ENCODE measurements around the gene RPGR.
A peak's percentile ranks its signal among the peaks of the same experiment; 100 is the strongest.

RPGR gene

DNA sequence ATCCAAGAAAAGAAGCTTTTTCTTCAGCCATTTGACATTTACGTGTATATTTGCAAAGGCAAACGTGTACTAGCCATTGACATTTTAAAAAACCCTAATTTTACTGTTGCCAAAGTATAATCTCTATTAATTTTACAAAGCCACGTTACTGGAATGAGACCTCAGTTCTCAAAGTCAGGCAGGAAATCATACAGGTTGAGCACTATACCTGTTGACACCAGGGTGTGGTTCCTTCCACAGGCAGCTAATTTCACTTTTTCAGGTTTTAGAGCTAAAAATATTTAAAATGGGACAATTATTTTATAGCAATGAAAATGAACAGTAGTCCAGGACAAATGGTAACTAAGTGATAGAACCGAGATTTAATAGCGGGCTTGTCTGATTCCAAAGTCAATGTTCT lies 6.5 kb downstream of the RPGR start:
- DNase-seq, result no peak

GRCh38 chrX:38318606-38319005 lies 8.7 kb downstream of the RPGR start:
- DNase-seq, result no peak

GRCh38 chrX:38318196-38318595 lies 9.1 kb downstream of the RPGR start:
- DNase-seq, result no peak

DNA sequence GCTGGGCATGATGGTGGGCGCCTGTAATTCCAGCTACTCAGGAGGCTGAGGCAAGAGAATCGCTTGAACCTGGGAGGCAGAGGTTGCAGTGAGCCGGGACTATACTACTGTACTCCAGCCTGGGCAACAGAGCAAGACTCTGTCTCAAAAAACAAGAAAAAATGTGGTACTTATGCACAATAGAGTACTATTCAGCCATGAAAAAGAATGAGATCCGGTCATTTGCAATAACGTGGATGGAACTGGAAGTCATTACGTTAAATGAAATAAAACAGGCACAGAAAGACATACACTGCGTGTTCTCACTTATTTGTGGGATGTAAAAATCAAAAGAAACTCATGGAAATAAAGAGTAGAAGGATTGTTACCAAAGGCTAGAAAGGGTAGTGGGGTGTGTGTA lies 12.1 kb downstream of the RPGR start:
- no peak for DNase-seq

GRCh38 chrX:38313190-38313589 lies 14.1 kb downstream of the RPGR start:
- no peak for DNase-seq

DNA sequence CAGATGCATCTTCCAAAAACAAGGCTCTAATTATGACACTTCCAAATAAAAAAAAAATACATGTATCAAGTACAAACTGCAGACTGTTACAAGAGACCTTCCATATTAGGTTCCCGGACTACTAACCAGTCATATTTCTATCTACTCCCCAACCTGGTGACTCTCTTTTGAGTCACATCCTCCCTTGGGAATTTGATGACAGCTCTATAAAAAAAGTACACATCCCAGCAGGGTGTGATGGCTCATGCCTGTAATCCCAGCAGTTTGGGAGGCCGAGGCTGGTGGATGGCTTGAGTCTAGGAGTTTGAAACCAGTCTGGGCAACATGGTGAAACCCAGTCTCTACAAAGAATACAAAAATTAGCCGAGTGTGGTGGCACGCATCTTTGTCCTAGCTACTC lies 14.9 kb downstream of the RPGR start:
- no peak for DNase-seq

- DNase-seq, result no peak
These were observed 15.6 kb downstream of the RPGR start for GRCh38 chrX:38311743-38312142.

DNA sequence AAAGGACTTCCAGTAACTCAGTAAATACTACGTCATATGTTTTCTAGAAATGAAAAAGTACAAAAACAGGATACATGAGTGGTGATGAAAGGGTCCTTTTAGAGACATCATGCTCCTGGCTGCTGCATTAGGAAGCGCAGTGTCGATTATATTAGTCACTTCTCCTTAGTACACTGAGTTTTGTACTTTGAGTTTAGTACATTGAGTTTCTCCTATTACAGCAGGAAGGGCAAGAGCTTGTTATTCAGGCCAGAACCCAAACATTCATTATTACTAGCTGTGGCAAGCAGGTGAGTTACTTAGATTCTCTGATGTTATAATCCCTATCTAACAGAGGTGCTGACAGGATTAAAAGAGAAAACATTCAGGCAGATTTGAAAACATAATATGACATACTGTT lies 21.3 kb downstream of the RPGR start:
- no peak for DNase-seq

- DNase-seq, result no peak
These were observed 23.3 kb downstream of the RPGR start for GRCh38 chrX:38304010-38304409.

GRCh38 chrX:38293741-38294140 lies 33.6 kb downstream of the RPGR start:
- DNase-seq, result no peak

GRCh38 chrX:38287674-38288073 lies 39.6 kb downstream of the RPGR start:
- DNase-seq, result no peak

- no peak for DNase-seq
These were observed 41.7 kb downstream of the RPGR start for GRCh38 chrX:38285649-38286048.

- DNase-seq, result peak in 2 of 58 donors; percentile 0 to 3
These were observed 45.3 kb downstream of the RPGR start for GRCh38 chrX:38282049-38282448.

DNA sequence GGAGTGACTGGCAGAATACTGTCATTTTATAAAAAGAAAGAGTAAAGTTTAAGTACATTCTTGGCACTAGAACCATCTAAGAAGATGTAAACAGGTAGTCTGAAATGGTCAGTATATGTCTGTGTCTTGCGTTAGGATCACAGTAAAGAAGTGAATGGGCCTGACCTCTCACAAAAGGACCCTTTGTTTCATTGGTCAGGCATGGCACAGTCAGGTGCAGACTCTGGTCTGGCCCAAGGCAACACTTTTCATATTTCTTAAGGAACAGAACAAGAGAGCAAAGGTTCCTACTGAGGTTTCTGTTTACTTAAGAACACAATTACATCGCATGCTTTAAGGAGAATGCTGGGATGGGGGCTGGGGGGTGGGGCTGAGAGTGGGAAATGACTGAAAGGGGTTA lies 48.1 kb downstream of the RPGR start:
- DNase-seq, result no peak

- DNase-seq, result no peak
These were observed 48.6 kb downstream of the RPGR start for GRCh38 chrX:38278682-38279081.

GRCh38 chrX:38277802-38278201 lies 49.5 kb downstream of the RPGR start:
- DNase-seq, result no peak

DNA sequence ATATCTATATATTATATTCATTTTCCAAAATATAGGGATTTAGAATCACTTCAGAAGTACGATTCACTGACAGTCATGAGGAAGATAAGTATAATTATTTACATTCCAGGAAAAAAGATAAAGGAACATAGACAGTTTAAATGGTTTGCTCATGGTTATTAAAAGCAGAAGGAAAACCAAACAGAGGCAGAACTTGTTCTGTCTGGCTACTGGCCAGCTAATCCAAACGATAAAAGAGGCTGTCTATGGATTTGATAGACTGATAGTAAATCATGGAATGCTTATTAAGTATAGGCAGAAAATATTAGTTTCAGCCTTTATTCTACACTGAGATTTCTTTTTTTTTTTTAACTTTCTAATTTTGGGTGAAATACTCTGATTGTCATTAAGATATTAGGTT lies 50.2 kb downstream of the RPGR start:
- no peak for DNase-seq

DNA sequence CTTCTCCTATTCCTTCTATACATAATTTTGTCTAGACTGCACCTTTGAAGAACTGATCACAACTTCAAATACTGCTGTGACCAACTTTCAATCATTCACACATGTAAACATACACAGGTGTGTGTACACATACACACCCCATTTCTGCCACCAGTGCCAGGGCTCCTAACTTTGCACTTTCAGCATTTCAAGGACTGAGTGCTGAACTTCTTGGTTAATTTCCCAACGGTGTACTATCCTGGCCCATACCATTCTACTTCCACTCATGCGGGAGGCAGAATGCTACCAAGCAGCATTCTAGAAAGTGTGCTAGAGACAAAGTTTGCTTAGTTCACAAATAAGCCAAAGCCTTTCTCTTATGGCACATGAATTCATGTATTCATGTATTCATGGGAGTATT lies 51.2 kb downstream of the RPGR start:
- DNase-seq, result no peak

DNA sequence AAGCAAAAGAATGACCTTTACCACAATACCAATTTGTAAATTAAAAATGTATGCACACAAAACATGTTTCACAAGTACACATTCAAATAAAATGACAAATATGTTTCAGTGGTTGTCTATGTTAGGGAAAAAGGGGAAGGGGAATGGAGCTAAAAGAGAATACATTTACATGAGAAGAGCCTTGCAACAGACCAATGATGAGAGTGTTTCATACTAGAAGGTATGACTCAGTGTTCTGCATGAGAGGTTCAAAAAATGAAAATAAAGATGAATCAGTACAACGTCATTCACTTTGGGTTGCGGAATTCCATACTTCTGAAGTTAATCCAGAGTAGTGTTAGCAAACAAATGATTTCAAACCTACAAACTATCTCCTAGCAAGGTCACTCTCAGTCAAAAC lies 51.7 kb downstream of the RPGR start:
- no peak for DNase-seq

DNA sequence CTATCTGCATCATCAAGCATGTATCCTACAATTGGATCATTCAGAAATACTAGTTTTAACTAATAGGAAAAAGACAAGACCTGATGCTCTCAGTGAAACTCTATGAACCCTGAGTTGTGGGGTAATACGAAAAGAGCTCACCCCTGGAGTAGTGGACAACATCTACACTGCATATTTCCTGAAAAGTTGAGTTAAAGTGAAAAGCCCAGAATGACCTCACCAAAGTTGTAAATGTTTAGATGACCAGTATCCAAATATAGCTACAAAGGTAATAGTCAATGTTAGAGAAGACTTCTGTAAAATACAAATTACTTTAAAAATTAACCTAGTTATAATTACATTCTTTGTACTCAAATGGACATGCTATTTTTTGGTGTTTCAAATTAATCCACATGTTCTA lies 53.9 kb downstream of the RPGR start:
- no peak for DNase-seq

- no peak for DNase-seq
These were observed 56.1 kb downstream of the RPGR start for GRCh38 chrX:38271154-38271716.

DNA sequence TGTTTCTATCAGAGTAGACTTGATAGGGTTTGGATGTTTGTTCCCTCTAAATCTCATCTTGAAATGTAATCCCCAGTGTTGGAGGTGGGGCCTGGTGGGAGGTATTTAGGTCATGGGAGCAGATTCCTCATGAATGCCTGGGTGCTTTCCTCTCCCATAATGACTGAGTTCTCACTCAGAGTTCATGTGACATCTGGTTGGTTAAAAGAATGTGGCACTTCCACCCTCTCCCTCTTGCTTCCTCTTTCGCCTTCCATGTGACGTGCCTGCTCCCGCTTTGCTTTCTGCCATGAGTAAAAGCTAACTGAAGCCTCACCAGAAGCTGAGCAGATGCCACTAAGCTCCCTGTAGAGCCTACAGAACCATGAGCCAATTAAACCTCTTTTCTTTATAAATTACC lies 59.3 kb downstream of the RPGR start:
- DNase-seq, result no peak

DNA sequence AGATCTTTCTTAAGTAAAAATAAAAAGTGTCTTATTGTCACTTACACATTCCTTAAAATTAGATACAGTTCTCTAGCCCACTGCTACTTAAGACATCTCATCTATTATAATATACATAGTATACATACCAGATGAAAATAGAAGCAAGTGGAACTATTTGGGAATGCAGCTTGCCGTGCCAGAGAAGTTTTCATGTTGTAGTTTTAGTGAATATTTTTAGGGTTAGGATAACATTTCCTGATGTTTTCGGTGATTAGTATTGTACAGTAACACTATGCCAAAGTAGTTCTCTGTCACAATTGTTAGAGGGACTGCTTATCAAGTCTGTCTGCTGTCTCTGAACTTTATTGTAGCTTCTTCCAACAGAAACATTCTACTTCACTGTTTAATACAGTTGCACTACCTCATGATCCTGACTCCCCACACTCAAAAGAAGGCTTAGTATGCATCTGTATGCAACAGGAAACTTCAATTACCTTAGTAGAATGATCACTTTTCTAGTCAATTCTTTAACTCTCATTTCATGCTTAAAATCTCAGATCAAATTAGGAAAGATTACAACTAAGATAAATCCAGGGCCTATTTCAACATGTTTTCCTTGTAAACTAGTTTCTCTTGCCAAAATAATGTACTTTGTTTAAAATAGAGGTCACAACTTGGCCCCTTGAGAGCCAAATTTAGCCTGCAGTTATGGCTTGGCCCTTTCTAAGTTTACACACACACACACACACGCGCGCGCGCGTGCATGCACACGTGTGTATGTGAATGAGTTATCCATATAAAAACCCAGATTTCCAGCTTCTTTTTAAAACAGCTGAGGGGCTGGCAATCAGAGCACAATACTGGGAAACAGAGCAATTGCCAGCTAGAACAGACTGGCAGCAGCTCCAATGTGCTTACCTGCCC lies 64.3 kb downstream of the RPGR start:
- no peak for DNase-seq

Data from anterior cingulate cortex (tissue), 58 donors.